ENCODE results near the gene ZNF184.

DNA sequence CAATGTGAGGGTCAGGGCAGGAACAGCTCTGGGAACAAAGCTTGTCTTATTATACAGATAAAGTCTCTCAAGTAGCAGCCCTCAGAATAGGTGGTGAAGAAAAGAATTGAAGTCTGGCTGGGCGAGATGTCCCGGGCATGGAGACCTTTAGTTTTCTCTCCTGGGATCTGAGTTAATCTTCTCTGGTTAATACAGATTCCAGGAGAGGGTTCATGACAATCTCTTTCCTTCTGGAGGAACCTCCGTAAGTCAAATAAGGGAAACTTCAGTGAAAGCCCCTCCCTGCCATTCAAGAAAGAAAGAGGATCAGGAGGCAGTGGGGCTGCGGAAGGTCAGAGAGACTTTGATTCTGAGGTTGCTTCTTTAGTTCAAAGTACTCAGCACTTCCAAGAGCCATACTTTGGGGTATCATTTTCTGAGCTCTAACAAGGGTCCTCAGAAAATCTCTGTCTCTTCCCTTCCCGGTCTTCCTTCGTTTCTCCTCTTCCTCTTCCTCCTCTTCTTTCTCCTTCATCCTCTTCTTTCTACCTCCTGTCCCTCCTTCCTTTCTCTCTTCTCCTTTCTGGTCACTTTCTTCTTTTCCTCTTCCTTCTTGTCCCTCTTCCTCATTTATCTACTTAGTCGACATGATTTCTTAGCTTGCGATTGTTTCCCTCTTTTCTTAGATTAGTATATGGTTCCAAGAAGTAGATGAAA lies 4.6 kb upstream of the ZNF184 start:
- TF ChIP-seq, protein P1, sequence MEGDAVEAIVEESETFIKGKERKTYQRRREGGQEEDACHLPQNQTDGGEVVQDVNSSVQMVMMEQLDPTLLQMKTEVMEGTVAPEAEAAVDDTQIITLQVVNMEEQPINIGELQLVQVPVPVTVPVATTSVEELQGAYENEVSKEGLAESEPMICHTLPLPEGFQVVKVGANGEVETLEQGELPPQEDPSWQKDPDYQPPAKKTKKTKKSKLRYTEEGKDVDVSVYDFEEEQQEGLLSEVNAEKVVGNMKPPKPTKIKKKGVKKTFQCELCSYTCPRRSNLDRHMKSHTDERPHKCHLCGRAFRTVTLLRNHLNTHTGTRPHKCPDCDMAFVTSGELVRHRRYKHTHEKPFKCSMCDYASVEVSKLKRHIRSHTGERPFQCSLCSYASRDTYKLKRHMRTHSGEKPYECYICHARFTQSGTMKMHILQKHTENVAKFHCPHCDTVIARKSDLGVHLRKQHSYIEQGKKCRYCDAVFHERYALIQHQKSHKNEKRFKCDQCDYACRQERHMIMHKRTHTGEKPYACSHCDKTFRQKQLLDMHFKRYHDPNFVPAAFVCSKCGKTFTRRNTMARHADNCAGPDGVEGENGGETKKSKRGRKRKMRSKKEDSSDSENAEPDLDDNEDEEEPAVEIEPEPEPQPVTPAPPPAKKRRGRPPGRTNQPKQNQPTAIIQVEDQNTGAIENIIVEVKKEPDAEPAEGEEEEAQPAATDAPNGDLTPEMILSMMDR (IDR thresholded peaks at IDR 0.05): no peak
- TF ChIP-seq POLR2A (IDR thresholded peaks at IDR 0.05): no peak
